ENCODE results near the gene GON4L.

The GON4L gene

DNA sequence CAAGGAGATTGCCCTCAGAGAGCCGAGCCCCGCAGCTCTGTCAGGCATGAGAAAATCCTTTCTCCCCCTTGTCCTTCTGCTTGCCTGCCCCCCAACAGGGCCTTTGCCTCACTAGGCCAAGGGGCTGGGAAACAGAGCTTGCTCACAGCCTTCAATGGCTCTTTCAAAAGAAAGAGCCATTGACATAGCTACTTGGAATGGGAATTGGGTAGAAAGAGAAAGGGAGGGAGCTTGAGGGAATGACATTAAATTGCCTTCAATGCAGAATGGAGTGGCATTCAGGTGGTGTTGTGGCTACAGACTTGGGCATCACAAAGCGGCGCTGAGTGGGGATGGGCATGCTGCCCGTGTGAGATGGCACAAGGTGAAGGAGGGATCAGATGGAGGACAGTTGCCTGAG lies 15.5 kb upstream of the GON4L start:
- Histone ChIP-seq H3K9ac (ENCODE audit: low read length in 2 of 2) (no peak overlapping the region), H3K27ac (ENCODE audit: low read length) (no peak overlapping the region), H3K9me3 (ENCODE audit: control insufficient read depth in 2 of 2, low read length in 2 of 2) (no peaks in the 10 kb centered on the region), H3K4me1 (ENCODE audit: control insufficient read depth, insufficient read depth, low read length) (peaks cover 16% of the 10 kb centered on the region), H3K4me3 (ENCODE audit: low read length in 2 of 2) (no peak overlapping the region), H3K27me3 (ENCODE audit: control insufficient read depth in 1 of 2, insufficient read depth in 2 of 2, low read length in 2 of 2) (no peaks in the 10 kb centered on the region), H3K36me3 (ENCODE audit: control insufficient read depth in 2 of 2, insufficient read depth in 2 of 2, low read length in 2 of 2) (peaks cover 4 to 8% of the 10 kb centered on the region in 2 donors)

DNA sequence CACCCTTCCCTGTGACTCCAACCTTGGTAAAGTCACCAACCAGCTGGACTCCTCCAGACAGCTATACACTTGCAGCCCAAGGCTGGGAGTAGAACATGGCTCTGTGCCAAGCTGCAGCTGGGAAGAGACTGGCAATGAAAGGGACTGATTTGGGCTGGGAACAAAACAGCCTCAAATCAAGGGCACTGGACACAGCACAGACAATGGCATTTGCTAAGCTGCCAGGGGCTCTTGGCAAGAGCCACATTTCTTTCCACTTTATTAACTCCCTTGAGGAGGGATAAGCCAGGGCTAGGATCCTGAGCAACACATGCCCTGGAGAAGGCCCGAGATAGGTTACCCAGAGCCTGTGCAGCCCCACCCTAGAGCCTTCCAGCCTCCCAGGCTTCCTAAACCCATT lies 14.4 kb upstream of the GON4L start:
- Histone ChIP-seq H3K9ac (ENCODE audit: low read length in 2 of 2) (peak overlapping the region in 1 of 2 donors; percentile 42), H3K36me3 (ENCODE audit: control insufficient read depth in 2 of 2, insufficient read depth in 2 of 2, low read length in 2 of 2) (peaks cover 4 to 8% of the 10 kb centered on the region in 2 donors), H3K4me1 (ENCODE audit: control insufficient read depth, insufficient read depth, low read length) (peaks cover 16% of the 10 kb centered on the region), H3K27me3 (ENCODE audit: control insufficient read depth in 1 of 2, insufficient read depth in 2 of 2, low read length in 2 of 2) (no peaks in the 10 kb centered on the region), H3K4me3 (ENCODE audit: low read length in 2 of 2) (no peak overlapping the region), H3K27ac (ENCODE audit: low read length) (peak overlapping the region; percentile 11), H3K9me3 (ENCODE audit: control insufficient read depth in 2 of 2, low read length in 2 of 2) (no peaks in the 10 kb centered on the region)

DNA sequence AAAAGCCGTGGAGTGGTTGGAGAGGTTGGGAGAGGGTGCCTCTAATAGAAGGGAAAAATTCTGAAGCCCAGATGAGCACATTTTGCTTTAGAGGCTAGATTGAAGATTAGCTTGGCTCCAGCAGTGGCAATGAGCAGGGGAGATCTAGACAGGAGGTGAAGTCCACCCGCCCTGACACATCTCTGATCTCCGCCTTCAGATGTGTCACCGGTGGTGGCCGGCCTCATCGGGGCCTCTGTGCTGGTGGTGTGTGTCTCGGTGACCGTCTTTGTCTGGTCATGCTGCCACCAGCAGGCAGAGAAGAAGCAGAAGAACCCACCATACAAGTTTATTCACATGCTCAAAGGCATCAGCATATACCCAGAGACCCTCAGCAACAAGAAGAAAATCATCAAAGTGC lies 10.8 kb upstream of the GON4L start:
- H3K4me1 ChIP-seq (ENCODE audit: control insufficient read depth, insufficient read depth, low read length) = peaks cover 13% of the 10 kb centered on the region

DNA sequence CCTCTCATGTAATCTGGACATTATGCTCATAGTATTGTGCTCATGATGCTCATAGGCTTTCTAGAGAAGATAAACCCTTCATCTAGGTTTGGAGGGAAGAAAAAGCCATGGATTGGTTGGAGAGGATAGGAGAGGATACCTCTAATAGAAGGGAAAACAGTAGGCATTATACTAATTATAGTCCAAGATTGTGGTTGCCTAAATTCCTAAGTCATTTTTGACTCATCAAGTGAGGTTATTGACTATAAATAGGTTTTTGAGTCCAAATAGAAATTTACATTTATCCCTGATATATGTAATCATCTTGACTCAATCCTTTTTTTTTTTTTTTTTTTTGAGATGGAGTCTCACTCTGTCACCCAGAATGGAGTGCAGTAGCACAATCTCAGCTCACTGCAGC lies 7.4 kb upstream of the GON4L start:
- Histone ChIP-seq H3K4me3 (ENCODE audit: low read length in 2 of 2) (no peak overlapping the region), H3K27me3 (ENCODE audit: control insufficient read depth in 1 of 2, insufficient read depth in 2 of 2, low read length in 2 of 2) (no peaks in the 10 kb centered on the region)

More for the DNA sequence above, 10.8 kb upstream of the GON4L start:
- no peaks in the 10 kb centered on the region for H3K27me3 ChIP-seq (ENCODE audit: control insufficient read depth in 1 of 2, insufficient read depth in 2 of 2, low read length in 2 of 2)
- peaks cover 4 to 9% of the 10 kb centered on the region in 2 donors for H3K36me3 ChIP-seq (ENCODE audit: control insufficient read depth in 2 of 2, insufficient read depth in 2 of 2, low read length in 2 of 2)
- no peak overlapping the region for H3K4me3 ChIP-seq (ENCODE audit: low read length in 2 of 2)
- H3K9ac ChIP-seq (ENCODE audit: low read length in 2 of 2) = no peak overlapping the region
- H3K27ac ChIP-seq (ENCODE audit: low read length) = no peak overlapping the region
- H3K9me3 ChIP-seq (ENCODE audit: control insufficient read depth in 2 of 2, low read length in 2 of 2) = no peaks in the 10 kb centered on the region

DNA sequence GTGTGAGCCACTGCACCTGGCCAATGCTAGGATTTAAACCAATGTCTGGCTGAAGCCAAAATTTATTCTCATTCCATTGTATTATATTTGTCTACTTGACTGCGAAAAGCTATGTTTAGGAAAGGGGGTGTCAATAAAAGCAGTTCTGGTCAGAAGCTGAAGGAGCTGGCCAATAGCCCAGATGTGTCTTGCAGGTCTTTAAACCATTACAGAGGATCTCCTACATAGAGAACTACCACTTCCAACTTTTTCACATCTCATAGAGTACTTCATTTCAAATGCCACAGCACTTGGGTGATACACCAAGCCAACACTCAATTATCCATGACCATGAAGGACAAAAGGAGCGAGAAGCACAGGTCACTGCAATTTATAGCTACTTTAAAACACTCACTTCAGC lies 4.9 kb upstream of the GON4L start:
- peaks cover 0 to 2% of the 10 kb centered on the region in 2 donors for H3K36me3 ChIP-seq (ENCODE audit: control insufficient read depth in 2 of 2, insufficient read depth in 2 of 2, low read length in 2 of 2)
- no peak overlapping the region for H3K27ac ChIP-seq (ENCODE audit: low read length)
- H3K27me3 ChIP-seq (ENCODE audit: control insufficient read depth in 1 of 2, insufficient read depth in 2 of 2, low read length in 2 of 2) = no peaks in the 10 kb centered on the region
- no peak overlapping the region for H3K9ac ChIP-seq (ENCODE audit: low read length in 2 of 2)
- H3K4me3 ChIP-seq (ENCODE audit: low read length in 2 of 2) = no peak overlapping the region
- H3K4me1 ChIP-seq (ENCODE audit: control insufficient read depth, insufficient read depth, low read length) = peaks cover 24% of the 10 kb centered on the region
- H3K9me3 ChIP-seq (ENCODE audit: control insufficient read depth in 2 of 2, low read length in 2 of 2) = no peaks in the 10 kb centered on the region

More for the DNA sequence above, 7.4 kb upstream of the GON4L start:
- Histone ChIP-seq H3K4me1 (ENCODE audit: control insufficient read depth, insufficient read depth, low read length) (peaks cover 15% of the 10 kb centered on the region), H3K9me3 (ENCODE audit: control insufficient read depth in 2 of 2, low read length in 2 of 2) (no peaks in the 10 kb centered on the region), H3K9ac (ENCODE audit: low read length in 2 of 2) (no peak overlapping the region), H3K27ac (ENCODE audit: low read length) (no peak overlapping the region), H3K36me3 (ENCODE audit: control insufficient read depth in 2 of 2, insufficient read depth in 2 of 2, low read length in 2 of 2) (peaks cover 0 to 6% of the 10 kb centered on the region in 2 donors)

DNA sequence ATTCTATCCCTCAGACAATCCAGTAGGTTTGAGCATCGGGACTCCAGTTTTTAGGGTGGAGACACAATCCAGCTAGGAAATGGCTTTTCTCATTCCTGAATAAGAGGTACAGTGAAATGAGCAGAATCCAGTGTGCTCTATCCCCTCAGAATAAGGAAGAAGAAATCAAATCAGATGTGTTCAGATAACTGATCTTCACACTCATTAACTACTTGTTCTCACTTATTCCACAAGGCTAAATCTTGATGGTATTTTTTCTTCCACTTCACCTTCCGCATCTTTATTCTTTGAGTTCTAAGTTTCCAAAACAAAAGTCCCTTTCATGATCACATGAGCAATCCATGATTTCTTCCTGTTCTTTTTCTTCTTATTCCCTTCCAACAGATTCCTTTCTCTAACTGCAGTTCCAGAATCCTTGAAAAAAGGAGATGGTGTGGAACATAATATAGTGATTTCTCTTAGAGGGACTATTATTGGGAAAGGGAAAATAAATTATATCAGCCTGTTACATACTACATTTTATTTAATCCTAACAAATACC lies 4.0 kb upstream of the GON4L start:
- Histone ChIP-seq H3K27me3 (ENCODE audit: control insufficient read depth in 1 of 2, insufficient read depth in 2 of 2, low read length in 2 of 2) (no peaks in the 10 kb centered on the region), H3K27ac (ENCODE audit: low read length) (peak overlapping the region; percentile 91), H3K9me3 (ENCODE audit: control insufficient read depth in 2 of 2, low read length in 2 of 2) (no peaks in the 10 kb centered on the region), H3K4me1 (ENCODE audit: control insufficient read depth, insufficient read depth, low read length) (peaks cover 30% of the 10 kb centered on the region), H3K36me3 (ENCODE audit: control insufficient read depth in 2 of 2, insufficient read depth in 2 of 2, low read length in 2 of 2) (peaks cover 0 to 2% of the 10 kb centered on the region in 2 donors), H3K4me3 (ENCODE audit: low read length in 2 of 2) (peak overlapping the region; percentile 73 to 83), H3K9ac (ENCODE audit: low read length in 2 of 2) (peak overlapping the region; percentile 65 to 80)

DNA sequence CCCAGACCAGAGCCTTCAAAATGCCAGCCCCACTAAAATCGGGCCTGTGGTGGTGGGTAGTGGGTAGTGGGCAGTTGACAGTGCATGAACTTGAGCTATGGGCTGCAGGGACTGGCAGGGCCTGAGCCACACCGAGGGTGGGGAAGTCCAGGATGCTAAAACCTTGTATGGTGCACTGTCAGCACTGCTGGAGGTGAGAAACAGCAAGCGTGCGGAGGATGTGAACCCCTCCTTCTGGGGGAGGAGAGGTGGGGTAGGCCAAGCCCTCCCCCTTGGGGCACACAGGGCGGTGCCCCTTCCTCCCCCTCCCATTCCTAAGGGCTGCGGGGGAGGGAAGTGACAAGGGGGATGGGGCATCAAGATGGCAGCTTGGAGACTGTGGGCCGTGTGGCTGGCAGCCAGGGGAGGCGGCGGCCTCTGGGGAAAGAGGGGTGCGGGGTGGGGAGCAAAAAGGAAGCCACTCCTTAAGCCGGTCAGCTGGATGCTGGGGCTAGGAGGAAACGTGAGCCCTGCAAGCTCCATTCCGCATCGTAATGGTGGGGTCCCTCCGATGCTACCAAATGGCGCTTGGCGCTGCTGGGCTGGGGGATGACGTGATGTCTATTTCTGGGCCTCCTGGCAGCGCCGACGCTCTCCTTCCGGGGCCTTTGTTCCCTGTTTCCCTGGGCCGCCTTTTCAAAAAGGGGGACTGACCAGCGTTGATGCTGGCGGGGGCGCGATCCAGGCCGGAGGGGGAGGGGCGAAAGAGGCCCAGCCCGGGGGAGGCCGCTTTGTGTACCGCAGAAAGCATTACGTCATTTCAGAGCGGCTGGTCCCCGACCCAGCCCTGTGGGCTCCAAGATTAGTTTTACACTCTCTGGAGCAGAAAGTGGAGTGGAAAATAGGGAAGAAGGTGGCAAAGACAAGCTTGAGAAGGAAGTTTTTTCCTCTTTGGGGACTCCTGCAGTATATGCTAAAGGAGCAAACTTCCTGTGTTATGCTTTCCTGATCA lies 3.2 kb upstream of the GON4L start:
- H3K9me3 ChIP-seq (ENCODE audit: control insufficient read depth in 2 of 2, low read length in 2 of 2) = no peaks in the 10 kb centered on the region
- peaks cover 0 to 2% of the 10 kb centered on the region in 2 donors for H3K36me3 ChIP-seq (ENCODE audit: control insufficient read depth in 2 of 2, insufficient read depth in 2 of 2, low read length in 2 of 2)
- H3K9ac ChIP-seq (ENCODE audit: low read length in 2 of 2) = peak overlapping the region; percentile 65 to 80
- peak overlapping the region; percentile 73 to 83 for H3K4me3 ChIP-seq (ENCODE audit: low read length in 2 of 2)
- H3K27me3 ChIP-seq (ENCODE audit: control insufficient read depth in 1 of 2, insufficient read depth in 2 of 2, low read length in 2 of 2) = no peaks in the 10 kb centered on the region
- peak overlapping the region; percentile 91 for H3K27ac ChIP-seq (ENCODE audit: low read length)
- peaks cover 30% of the 10 kb centered on the region for H3K4me1 ChIP-seq (ENCODE audit: control insufficient read depth, insufficient read depth, low read length)

DNA sequence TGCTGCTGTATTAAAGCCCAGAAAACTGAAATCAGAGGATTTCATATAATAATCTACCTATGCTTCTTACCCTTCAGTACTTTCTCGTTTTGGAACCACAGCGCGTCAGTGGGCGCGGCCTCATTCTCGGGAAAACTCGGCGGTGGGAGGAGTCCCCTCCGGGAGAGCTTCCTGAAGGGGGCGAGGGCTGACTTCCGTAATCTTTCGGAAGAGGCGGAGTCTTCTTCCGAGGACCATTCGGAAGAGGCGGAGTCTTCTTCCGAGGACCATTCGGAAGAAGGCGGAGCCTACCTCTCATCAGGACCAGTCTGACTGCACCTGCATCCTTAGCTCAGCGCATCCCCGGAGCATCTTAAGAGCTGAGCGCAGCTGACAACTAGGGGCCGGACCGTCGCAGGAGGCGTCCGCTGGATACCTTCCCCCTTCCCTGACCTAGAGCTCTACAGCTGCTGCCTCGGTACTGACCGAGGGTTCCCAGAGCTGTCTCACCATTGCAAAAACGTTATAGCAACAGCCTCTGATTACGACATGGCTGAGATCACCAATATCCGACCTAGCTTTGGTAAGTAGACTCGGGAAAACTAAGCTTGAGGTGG lies 2.3 kb upstream of the GON4L start, which contains the start of gene SYT11:
Gene SYT11 (plus strand): TSS at position 334 of the 596 bp plus-strand sequence. CDS start 195 bp downstream, at position 529.
- peak within 1 kb of the TSS; percentile 91 for H3K27ac ChIP-seq (ENCODE audit: low read length)
- H3K36me3 ChIP-seq (ENCODE audit: control insufficient read depth in 2 of 2, insufficient read depth in 2 of 2, low read length in 2 of 2) = peaks cover 3% of the 10 kb centered on the region in 2 donors
- peaks cover 30% of the 10 kb centered on the region for H3K4me1 ChIP-seq (ENCODE audit: control insufficient read depth, insufficient read depth, low read length)
- peak within 1 kb of the TSS; percentile 74 to 80 for H3K9ac ChIP-seq (ENCODE audit: low read length in 2 of 2)
- H3K4me3 ChIP-seq (ENCODE audit: low read length in 2 of 2) = peak within 1 kb of the TSS; percentile 73 to 83
- no peaks in the 10 kb centered on the region for H3K9me3 ChIP-seq (ENCODE audit: control insufficient read depth in 2 of 2, low read length in 2 of 2)
- H3K27me3 ChIP-seq (ENCODE audit: control insufficient read depth in 1 of 2, insufficient read depth in 2 of 2, low read length in 2 of 2) = no peaks in the 10 kb centered on the region

DNA sequence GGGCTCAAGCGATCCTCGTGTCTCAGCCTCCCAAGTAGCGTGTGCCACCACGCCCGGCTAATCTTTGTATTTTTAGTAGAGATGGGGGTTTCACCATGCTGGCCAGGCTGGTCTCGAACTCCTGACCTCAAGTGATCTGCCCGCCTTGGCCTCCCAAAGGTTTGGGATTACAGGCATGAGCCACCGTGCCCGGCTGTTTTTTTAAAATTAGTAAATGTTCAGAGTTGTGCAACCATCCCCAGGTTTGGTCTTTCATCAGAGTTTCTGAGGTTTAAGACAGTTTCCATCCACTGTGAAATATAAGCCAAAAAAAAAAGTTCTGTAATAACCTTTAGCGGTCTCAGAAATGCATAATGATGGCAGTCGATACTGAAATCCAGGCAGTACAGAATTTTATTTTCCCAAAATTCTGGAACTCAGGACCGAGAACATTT lies 1.8 kb upstream of the GON4L start:
- Histone ChIP-seq H3K4me3 (ENCODE audit: low read length in 2 of 2) (peak overlapping the region; percentile 73 to 83), H3K36me3 (ENCODE audit: control insufficient read depth in 2 of 2, insufficient read depth in 2 of 2, low read length in 2 of 2) (peaks cover 4 to 5% of the 10 kb centered on the region in 2 donors), H3K27ac (ENCODE audit: low read length) (peak overlapping the region; percentile 91), H3K9ac (ENCODE audit: low read length in 2 of 2) (peak overlapping the region; percentile 71 to 74), H3K9me3 (ENCODE audit: control insufficient read depth in 2 of 2, low read length in 2 of 2) (no peaks in the 10 kb centered on the region), H3K4me1 (ENCODE audit: control insufficient read depth, insufficient read depth, low read length) (peaks cover 30% of the 10 kb centered on the region), H3K27me3 (ENCODE audit: control insufficient read depth in 1 of 2, insufficient read depth in 2 of 2, low read length in 2 of 2) (no peaks in the 10 kb centered on the region)

DNA sequence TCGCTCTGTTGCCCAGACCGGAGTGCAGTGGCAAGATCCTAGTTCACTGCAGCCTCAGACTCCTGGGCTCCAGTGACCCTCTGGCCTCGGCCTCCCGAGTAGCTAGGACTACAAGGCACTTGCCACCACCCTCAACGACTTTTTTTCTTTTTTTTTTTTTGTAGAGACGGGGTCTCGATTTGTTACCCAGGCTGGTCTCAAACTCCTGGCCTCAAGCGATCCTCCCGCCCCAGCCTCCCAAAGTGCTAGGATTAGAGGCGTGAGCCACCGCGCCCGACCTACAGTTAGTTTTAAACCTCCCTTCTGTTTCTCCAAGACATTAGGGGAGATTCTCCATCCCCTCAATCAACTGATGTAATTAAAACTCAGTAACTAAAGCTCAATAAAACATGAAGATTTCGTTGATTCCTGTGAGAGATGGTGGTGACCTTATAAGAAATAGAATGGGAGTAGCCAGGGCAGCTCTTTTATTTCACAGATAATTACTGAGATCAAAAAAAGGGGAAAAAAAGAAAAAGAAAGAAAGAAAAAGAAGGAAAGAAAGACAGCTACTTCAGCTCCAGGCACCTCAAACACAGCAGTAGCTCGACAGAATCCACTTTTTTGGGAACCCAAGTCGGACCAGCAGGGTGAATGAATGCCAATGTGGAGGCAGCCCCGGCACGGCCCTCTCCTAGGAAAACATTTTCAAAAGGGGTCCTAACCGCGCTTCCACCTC lies 598 bp downstream of the GON4L start:
- Histone ChIP-seq H3K9ac (ENCODE audit: low read length in 2 of 2) (peak overlapping the region; percentile 94 to 97), H3K9me3 (ENCODE audit: control insufficient read depth in 2 of 2, low read length in 2 of 2) (no peaks in the 10 kb centered on the region), H3K4me3 (ENCODE audit: low read length in 2 of 2) (peak overlapping the region; percentile 93 to 98), H3K27me3 (ENCODE audit: control insufficient read depth in 1 of 2, insufficient read depth in 2 of 2, low read length in 2 of 2) (no peaks in the 10 kb centered on the region), H3K4me1 (ENCODE audit: control insufficient read depth, insufficient read depth, low read length) (peaks cover 30% of the 10 kb centered on the region), H3K27ac (ENCODE audit: low read length) (peak overlapping the region; percentile 78), H3K36me3 (ENCODE audit: control insufficient read depth in 2 of 2, insufficient read depth in 2 of 2, low read length in 2 of 2) (peaks cover 15 to 17% of the 10 kb centered on the region in 2 donors)

Measured in stomach smooth muscle (tissue), 2 donors.